ENCODE measurements around the gene IPO9. TPM values are rescaled to one million over a fixed set of nuclear protein-coding genes. Genes with fewer than 3 reads are reported as not detected.

Gene IPO9
- total RNA-seq, 4 donors from 2014 or later: 2.0 to 13.0 (median 7.9) TPM

- no peaks in the 10 kb centered on the region for H3K4me1 ChIP-seq
- in situ Hi-C loops (cut with MboI; ENCODE audit: low pct_ligation_motif_present in 1 of 4, low pct_unique_long_range_greater_than_20kb in 1 of 4, low sequenced_read_pairs in 3 of 4) (no loop called here), intact Hi-C loops (cut with DNase I; ENCODE audit: low total_unique reads) (no loop called here)
- H3K27me3 ChIP-seq: no peaks in the 10 kb centered on the region
- H3K4me3 ChIP-seq: no peak overlapping the region
- H3K27ac ChIP-seq: no peak overlapping the region
- no peaks in the 10 kb centered on the region for H3K9me3 ChIP-seq
- TF ChIP-seq EP300 (IDR thresholded peaks at IDR 0.05; ENCODE audit: low read depth): no peak
- no peak for DNase-seq
- H3K36me3 ChIP-seq: no peaks in the 10 kb centered on the region
- WGBS, 2 donors (ENCODE audit: low coverage in 1 of 2): 93% methylated on average over 4 of the region's 4 CpGs; no CpG with 5 or more reads in 1 of the 2 donors
These were observed 11.1 kb downstream of the IPO9 start for GRCh38 chr1:201840055-201840454.

GRCh38 chr1:201840490-201840889 lies 11.5 kb downstream of the IPO9 start:
- intact Hi-C loops (cut with DNase I; ENCODE audit: low total_unique reads): no loop called here

GRCh38 chr1:201841265-201841912 lies 12.4 kb downstream of the IPO9 start:
- no peaks in the 10 kb centered on the region for H3K36me3 ChIP-seq
- H3K4me1 ChIP-seq: no peaks in the 10 kb centered on the region
- no peak for TF ChIP-seq EP300 (IDR thresholded peaks at IDR 0.05; ENCODE audit: low read depth)
- TF ChIP-seq CTCF (IDR thresholded peaks at IDR 0.05): no peak
- TF ChIP-seq POLR2AphosphoS5 (IDR thresholded peaks at IDR 0.05): no peak
- TF ChIP-seq POLR2A (IDR thresholded peaks at IDR 0.05): no peak
- H3K9me3 ChIP-seq: no peaks in the 10 kb centered on the region
- 83 to 89% methylated on average over 2 of the region's 2 CpGs for whole genome bisulfite sequencing, 2 donors (ENCODE audit: low coverage in 1 of 2)
- DNase-seq: no peak
- in situ Hi-C loops (cut with MboI; ENCODE audit: low pct_ligation_motif_present in 1 of 4, low pct_unique_long_range_greater_than_20kb in 1 of 4, low sequenced_read_pairs in 3 of 4) (no loop called here), intact Hi-C loops (cut with DNase I; ENCODE audit: low total_unique reads) (no loop called here)
- H3K27ac ChIP-seq: no peak overlapping the region
- H3K27me3 ChIP-seq: no peaks in the 10 kb centered on the region
- H3K4me3 ChIP-seq: no peak overlapping the region

More at GRCh38 chr1:201840490-201840889, 11.5 kb downstream of the IPO9 start:
- DNase-seq: no peak
- no peak overlapping the region for H3K27ac ChIP-seq
- 87 to 100% methylated on average over 1 of the region's 1 CpG for WGBS, 2 donors (ENCODE audit: low coverage in 1 of 2)
- H3K27me3 ChIP-seq: no peaks in the 10 kb centered on the region
- TF ChIP-seq POLR2AphosphoS5 (IDR thresholded peaks at IDR 0.05): no peak
- no peak for TF ChIP-seq CTCF (IDR thresholded peaks at IDR 0.05)
- TF ChIP-seq POLR2A (IDR thresholded peaks at IDR 0.05): no peak
- TF ChIP-seq EP300 (IDR thresholded peaks at IDR 0.05; ENCODE audit: low read depth): no peak
- H3K4me1 ChIP-seq: no peaks in the 10 kb centered on the region
- H3K9me3 ChIP-seq: no peaks in the 10 kb centered on the region
- in situ Hi-C loops (cut with MboI; ENCODE audit: low pct_ligation_motif_present in 1 of 4, low pct_unique_long_range_greater_than_20kb in 1 of 4, low sequenced_read_pairs in 3 of 4): no loop called here
- H3K36me3 ChIP-seq: no peaks in the 10 kb centered on the region
- H3K4me3 ChIP-seq: no peak overlapping the region

GRCh38 chr1:201842472-201843027 lies 13.6 kb downstream of the IPO9 start:
- Histone ChIP-seq H3K27ac (no peak overlapping the region), H3K27me3 (no peaks in the 10 kb centered on the region), H3K36me3 (no peaks in the 10 kb centered on the region), H3K4me3 (no peak overlapping the region), H3K4me1 (no peaks in the 10 kb centered on the region), H3K9me3 (no peaks in the 10 kb centered on the region)
- intact Hi-C loops (cut with DNase I; ENCODE audit: low total_unique reads) (no loop called here), in situ Hi-C loops (cut with MboI; ENCODE audit: low pct_ligation_motif_present in 1 of 4, low pct_unique_long_range_greater_than_20kb in 1 of 4, low sequenced_read_pairs in 3 of 4) (no loop called here)
- no peak for DNase-seq
- WGBS, 2 donors (ENCODE audit: low coverage in 1 of 2): 92% methylated on average over 2 of the region's 2 CpGs; no CpG with 5 or more reads in 1 of the 2 donors
- TF ChIP-seq CTCF (IDR thresholded peaks at IDR 0.05): no peak
